ENCODE results near the gene GCFC2. TPM values are rescaled to one million over a fixed set of nuclear protein-coding genes. Genes with fewer than 3 reads are reported as not detected.

GCFC2 gene
- total RNA-seq, 1 experiment from 2014 or later: 20.1 TPM

GRCh38 chr2:75634945-75635344, 75.8 kb downstream of the GCFC2 start:
- ChIA-PET CTCF (no interaction called here), POLR2A (no interaction called here), RAD21 (ENCODE audit: low non-redundant PET in 1 of 2, low total read pairs in 2 of 2, uncharacterized antibody in 2 of 2, unreplicated experiment in 2 of 2) (no interaction called here)
- H3K4me1 ChIP-seq (ENCODE audit: control insufficient read depth in 1 of 2, insufficient read depth in 2 of 2, low read length in 2 of 2): no peaks in the 10 kb centered on the region
- no peak overlapping the region for H3K27ac ChIP-seq (ENCODE audit: low read depth, low read length)
- no peak overlapping the region for H3K4me3 ChIP-seq (replicated peaks in 1 of 2; ENCODE audit: low read depth in 1 of 2, low read length in 2 of 2)
- H3K9ac ChIP-seq (ENCODE audit: low read length): no peak overlapping the region
- TF ChIP-seq SIN3A (IDR thresholded peaks at IDR 0.05; ENCODE audit: low read depth) (no peak), EZH2phosphoT487 (IDR thresholded peaks at IDR 0.05; ENCODE audit: borderline replicate concordance) (no peak), EGR1 (IDR thresholded peaks at IDR 0.05; ENCODE audit: low read depth) (no peak), EZH2 (IDR thresholded peaks at IDR 0.05) (no peak), POLR2AphosphoS5 (IDR thresholded peaks at IDR 0.05; ENCODE audit: low read depth, low read length) (no peak), SP1 (IDR thresholded peaks at IDR 0.05; ENCODE audit: low read depth) (no peak), JUND (IDR thresholded peaks at IDR 0.05) (no peak), ZFX (IDR thresholded peaks at IDR 0.05) (no peak), CEBPB (IDR thresholded peaks at IDR 0.05; ENCODE audit: low read depth) (no peak), POLR2A (IDR thresholded peaks at IDR 0.05; ENCODE audit: borderline replicate concordance, extremely low read depth, insufficient read depth, insufficient read length) (no peak), TCF7L2 (IDR thresholded peaks at IDR 0.05; ENCODE audit: borderline replicate concordance, extremely low read depth, insufficient read depth, insufficient read length) (no peak), CBX3 (IDR thresholded peaks at IDR 0.05; ENCODE audit: low read depth) (no peak), YY1 (IDR thresholded peaks at IDR 0.05; ENCODE audit: extremely low read depth, insufficient replicate concordance, low read depth, low read length) (no peak), FOSL1 (IDR thresholded peaks at IDR 0.05; ENCODE audit: low read depth) (no peak), REST (IDR thresholded peaks at IDR 0.05; ENCODE audit: low read depth) (no peak)
- TF ChIP-seq, protein P1, sequence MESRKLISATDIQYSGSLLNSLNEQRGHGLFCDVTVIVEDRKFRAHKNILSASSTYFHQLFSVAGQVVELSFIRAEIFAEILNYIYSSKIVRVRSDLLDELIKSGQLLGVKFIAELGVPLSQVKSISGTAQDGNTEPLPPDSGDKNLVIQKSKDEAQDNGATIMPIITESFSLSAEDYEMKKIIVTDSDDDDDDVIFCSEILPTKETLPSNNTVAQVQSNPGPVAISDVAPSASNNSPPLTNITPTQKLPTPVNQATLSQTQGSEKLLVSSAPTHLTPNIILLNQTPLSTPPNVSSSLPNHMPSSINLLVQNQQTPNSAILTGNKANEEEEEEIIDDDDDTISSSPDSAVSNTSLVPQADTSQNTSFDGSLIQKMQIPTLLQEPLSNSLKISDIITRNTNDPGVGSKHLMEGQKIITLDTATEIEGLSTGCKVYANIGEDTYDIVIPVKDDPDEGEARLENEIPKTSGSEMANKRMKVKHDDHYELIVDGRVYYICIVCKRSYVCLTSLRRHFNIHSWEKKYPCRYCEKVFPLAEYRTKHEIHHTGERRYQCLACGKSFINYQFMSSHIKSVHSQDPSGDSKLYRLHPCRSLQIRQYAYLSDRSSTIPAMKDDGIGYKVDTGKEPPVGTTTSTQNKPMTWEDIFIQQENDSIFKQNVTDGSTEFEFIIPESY (IDR thresholded peaks at IDR 0.05; ENCODE audit: extremely low read depth, insufficient replicate concordance, low read length): no peak
- TF ChIP-seq, protein P2, sequence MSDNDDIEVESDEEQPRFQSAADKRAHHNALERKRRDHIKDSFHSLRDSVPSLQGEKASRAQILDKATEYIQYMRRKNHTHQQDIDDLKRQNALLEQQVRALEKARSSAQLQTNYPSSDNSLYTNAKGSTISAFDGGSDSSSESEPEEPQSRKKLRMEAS (IDR thresholded peaks at IDR 0.05): no peak
- TF ChIP-seq, protein P3, sequence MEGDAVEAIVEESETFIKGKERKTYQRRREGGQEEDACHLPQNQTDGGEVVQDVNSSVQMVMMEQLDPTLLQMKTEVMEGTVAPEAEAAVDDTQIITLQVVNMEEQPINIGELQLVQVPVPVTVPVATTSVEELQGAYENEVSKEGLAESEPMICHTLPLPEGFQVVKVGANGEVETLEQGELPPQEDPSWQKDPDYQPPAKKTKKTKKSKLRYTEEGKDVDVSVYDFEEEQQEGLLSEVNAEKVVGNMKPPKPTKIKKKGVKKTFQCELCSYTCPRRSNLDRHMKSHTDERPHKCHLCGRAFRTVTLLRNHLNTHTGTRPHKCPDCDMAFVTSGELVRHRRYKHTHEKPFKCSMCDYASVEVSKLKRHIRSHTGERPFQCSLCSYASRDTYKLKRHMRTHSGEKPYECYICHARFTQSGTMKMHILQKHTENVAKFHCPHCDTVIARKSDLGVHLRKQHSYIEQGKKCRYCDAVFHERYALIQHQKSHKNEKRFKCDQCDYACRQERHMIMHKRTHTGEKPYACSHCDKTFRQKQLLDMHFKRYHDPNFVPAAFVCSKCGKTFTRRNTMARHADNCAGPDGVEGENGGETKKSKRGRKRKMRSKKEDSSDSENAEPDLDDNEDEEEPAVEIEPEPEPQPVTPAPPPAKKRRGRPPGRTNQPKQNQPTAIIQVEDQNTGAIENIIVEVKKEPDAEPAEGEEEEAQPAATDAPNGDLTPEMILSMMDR (IDR thresholded peaks at IDR 0.05 in 2 of 3, conservative IDR thresholded peaks at IDR 0.05 in 1 of 3; ENCODE audit: borderline replicate concordance in 1 of 3, insufficient read depth in 1 of 3, low read depth in 2 of 3, low read length in 2 of 3): no peak
- TF ChIP-seq, protein P4, sequence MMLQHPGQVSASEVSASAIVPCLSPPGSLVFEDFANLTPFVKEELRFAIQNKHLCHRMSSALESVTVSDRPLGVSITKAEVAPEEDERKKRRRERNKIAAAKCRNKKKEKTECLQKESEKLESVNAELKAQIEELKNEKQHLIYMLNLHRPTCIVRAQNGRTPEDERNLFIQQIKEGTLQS (IDR thresholded peaks at IDR 0.05): no peak
- no peaks in the 10 kb centered on the region for H3K9me2 ChIP-seq (ENCODE audit: insufficient read depth)
- peaks cover 28% of the 10 kb centered on the region; the same call in 1 of the 2 replicates for H3K27me3 ChIP-seq (ENCODE audit: insufficient read depth, low read length)
- no peak for DNase-seq (ENCODE audit: low read depth, low spot score)
- H3K79me2 ChIP-seq (ENCODE audit: insufficient read depth, low read length): no peaks in the 10 kb centered on the region
- BruUV-seq (replicated peaks): no TSS peak
- intact Hi-C loops (cut with micrococcal nuclease): no loop called here
- H3K9me3 ChIP-seq (ENCODE audit: control insufficient read depth in 1 of 2, insufficient read depth in 1 of 2, low read depth in 1 of 2, low read length in 2 of 2): no peaks in the 10 kb centered on the region
- ATAC-seq: no peak
- H3K36me3 ChIP-seq (ENCODE audit: control insufficient read depth in 1 of 2, insufficient read depth in 2 of 2, low read length in 2 of 2): no peaks in the 10 kb centered on the region
- H2AFZ ChIP-seq (ENCODE audit: low read depth, low read length, poor library complexity, severe bottlenecking): no peak overlapping the region
- no peak overlapping the region for H3K4me2 ChIP-seq (ENCODE audit: low read length)
- no peaks in the 10 kb centered on the region for H4K20me1 ChIP-seq (ENCODE audit: insufficient read depth)

Data from HCT116 (cell line).